GM10248 (cell line): Measurements from ENCODE around the gene HAPLN2.

Experiments
- CTCF ChIA-PET: fragments of 300-600 bp; sonication (Branson Sonifier 250); formaldehyde crosslinking; extraction: SDS; loops from one replicate; lab custom pipeline; 2021; ENCODE audit warnings: antibody characterized with exemption; lab: Yijun Ruan, JAX
- POLR2A ChIA-PET: fragments of 350-650 bp; sonication (Branson Sonifier 250); formaldehyde crosslinking; extraction: SDS; loops from one replicate; lab custom pipeline; 2020; ENCODE audit warnings: antibody characterized with exemption; lab: Yijun Ruan, JAX
- DNase-seq: peaks from one replicate; pipeline ENCODE4 v3.0.0; 2012; ENCODE audit errors: extremely low spot score
- CTCF ChIP-seq: IDR thresholded peaks from 2 replicates; pipeline ENCODE4 v1.5.1; 2012; ENCODE audit warnings: mild to moderate bottlenecking, low read depth; ENCODE audit errors: extremely low read depth, missing control alignments, control extremely low read depth

Gene HAPLN2

GRCh38 chr1:156622581-156623297 lies 3.5 kb downstream of the HAPLN2 start:
- no peak for TF ChIP-seq CTCF
- DNase-seq = no peak
- POLR2A ChIA-PET = no interaction called here
- CTCF ChIA-PET = interaction anchor here (1.0 to 17.0 kb wide), 8 partner anchors 9 to 103 kb away, joined by 4 to 305 read pairs (median 28); partner anchors contain the start of genes BCAN, CRABP2 and NES

GRCh38 chr1:156623946-156624813 lies 5.0 kb downstream of the HAPLN2 start:
- ChIA-PET CTCF (interaction anchor here (0.7 to 17.0 kb wide), 35 partner anchors 9 to 279 kb away, joined by 3 to 305 read pairs (median 5); partner anchors contain the start of genes BCAN, CRABP2, MEF2D and METTL25B), POLR2A (interaction anchor here (0.5 to 1.1 kb wide), 3 partner anchors 24 to 103 kb away, joined by 3 to 4 read pairs (median 3); no protein-coding TSS in a partner anchor)
- DNase-seq = peak; percentile 68

GRCh38 chr1:156624814-156625435 lies 5.7 kb downstream of the HAPLN2 start:
- ChIA-PET CTCF (interaction anchor here (0.6 to 17.0 kb wide), 40 partner anchors 8 to 280 kb away, joined by 3 to 305 read pairs (median 4); partner anchors contain the start of genes BCAN, CRABP2, MEF2D and METTL25B), POLR2A (interaction anchor here (0.7 to 1.1 kb wide), 2 partner anchors 32 to 102 kb away, joined by 3 read pairs; no protein-coding TSS in a partner anchor)
- TF ChIP-seq CTCF = no peak
- no peak for DNase-seq

More at GRCh38 chr1:156623946-156624813, 5.0 kb downstream of the HAPLN2 start:
- TF ChIP-seq CTCF = peak; percentile 42

- peak; percentile 69 for DNase-seq
- CTCF ChIA-PET = interaction anchor here (0.6 to 17.0 kb wide), 28 partner anchors 9 to 266 kb away, joined by 3 to 305 read pairs (median 4); partner anchors contain the start of genes BCAN, CRABP2, METTL25B and NES
Observed at GRCh38 chr1:156625436-156626078, 6.3 kb downstream of the HAPLN2 start.

GRCh38 chr1:156626079-156626438 lies 6.8 kb downstream of the HAPLN2 start:
- TF ChIP-seq CTCF = no peak
- ChIA-PET POLR2A (no interaction called here), CTCF (interaction anchor here (0.6 to 17.0 kb wide), 34 partner anchors 9 to 266 kb away, joined by 3 to 305 read pairs (median 6); partner anchors contain the start of genes BCAN, CRABP2, NAXE and NES)
- DNase-seq = no peak

More at GRCh38 chr1:156625436-156626078, 6.3 kb downstream of the HAPLN2 start:
- TF ChIP-seq CTCF = peak; percentile 83
- POLR2A ChIA-PET = no interaction called here
